ENCODE data around the gene PANX2. TPM values are rescaled to one million over a fixed set of nuclear protein-coding genes. Genes with fewer than 3 reads are reported as not detected.

Gene PANX2
- total and polyA plus RNA-seq, 2 of the 13 experiments (the other 11 are each of a cell fraction or from before 2014, with no cell fraction given) = 0.15 to 1.1 TPM

GRCh38 chr22:50148991-50149721 lies 21.4 kb upstream of the PANX2 start:
- FAIRE-seq = peak; percentile 26
- Histone ChIP-seq H2AFZ (ENCODE audit: low read length) (no peak overlapping the region), H3K4me1 (ENCODE audit: insufficient read depth, low read length) (peaks cover 70% of the 10 kb centered on the region), H4K20me1 (ENCODE audit: insufficient read depth, low read length) (no peaks in the 10 kb centered on the region), H3K36me3 (replicated peaks in 1 of 2; ENCODE audit: control insufficient read depth in 1 of 2, insufficient read depth in 2 of 2, low read length in 2 of 2) (no peaks in the 10 kb centered on the region), H3K4me2 (ENCODE audit: low read depth, low read length) (peak overlapping the region; percentile 55; the same call in 1 of the 2 replicates), H3K9me3 (ENCODE audit: low read length) (no peaks in the 10 kb centered on the region), H3K27ac (ENCODE audit: extremely low read length, insufficient read depth, low read length) (no peak overlapping the region), H3K79me2 (ENCODE audit: insufficient read depth, low read length) (no peaks in the 10 kb centered on the region), H3K27me3 (ENCODE audit: control insufficient read depth in 1 of 2, insufficient read depth in 2 of 2, low read length in 2 of 2) (peaks cover 0 to 43% of the 10 kb centered on the region in 2 experiments; a peak in 4 of 5 replicates), H3K4me3 (replicated peaks in 1 of 3; ENCODE audit: insufficient read depth in 1 of 3, low read depth in 2 of 3, low read length in 3 of 3) (no peak overlapping the region; a peak in 1 of 6 replicates), H3K9ac (ENCODE audit: insufficient read depth, low read depth, low read length) (no peak overlapping the region)
- POLR2A ChIA-PET = no interaction called here
- BruUV-seq (replicated peaks) = no TSS peak
- CTCF ChIA-PET (ENCODE audit: low intra/inter-chr PET ratio, low total read pairs) = interaction anchor here (1.1 to 4.3 kb wide), 4 partner anchors 58 to 88 kb away, joined by 3 to 39 read pairs (median 4); no protein-coding TSS in a partner anchor
- WGBS (ENCODE audit: low lambda C conversion rate) = 24% methylated on average over 9 of the region's 22 CpGs
- in situ Hi-C loops (cut with HindIII; ENCODE audit: extremely low pct_ligation_motif_present, low pct_unique_long_range_greater_than_20kb) (loop anchor here (5.0 kb wide), 1 partner anchor 58 kb away; no protein-coding TSS in a partner anchor), intact Hi-C loops (cut with micrococcal nuclease; ENCODE audit: unreplicated experiment) (loop anchor here (1.0 to 5.0 kb wide), 3 partner anchors 47 to 382 kb away; no protein-coding TSS in a partner anchor)
- DNase-seq (ENCODE audit: low spot score) = peak; percentile 46
- peak; percentile 37 for ATAC-seq
- TF ChIP-seq ZC3H4 (CRISPR knock-in tag; IDR thresholded peaks at IDR 0.05; ENCODE audit: borderline replicate concordance) (no peak), ZMYM3 (CRISPR knock-in tag; IDR thresholded peaks at IDR 0.05) (no peak), ZNF773 (CRISPR knock-in tag; IDR thresholded peaks at IDR 0.05; ENCODE audit: borderline replicate concordance) (no peak), RAD21 (CRISPR knock-in tag; IDR thresholded peaks at IDR 0.05) (peak; percentile 92), KDM2A (CRISPR knock-in tag; IDR thresholded peaks at IDR 0.05; ENCODE audit: borderline replicate concordance, low read depth) (peak; percentile 39; the same call in 1 of the 2 replicates), ETV5 (CRISPR knock-in tag; IDR thresholded peaks at IDR 0.05; ENCODE audit: borderline replicate concordance) (peak; percentile 11; the same call in 1 of the 2 replicates), MIER3 (CRISPR knock-in tag; IDR thresholded peaks at IDR 0.05; ENCODE audit: borderline replicate concordance) (peak; percentile 19; the same call in 1 of the 2 replicates), KDM4B (CRISPR knock-in tag; IDR thresholded peaks at IDR 0.05) (no peak), ZFP62 (CRISPR knock-in tag; IDR thresholded peaks at IDR 0.05) (no peak), STAG1 (CRISPR knock-in tag; IDR thresholded peaks at IDR 0.05) (peak; percentile 84), ZNF431 (CRISPR knock-in tag; IDR thresholded peaks at IDR 0.05; ENCODE audit: borderline replicate concordance, low read depth) (0 out of 2 replicates have a peak, but pooled peaks have one; percentile 35), ELF3 (CRISPR knock-in tag; IDR thresholded peaks at IDR 0.05) (no peak), ARID5B (CRISPR knock-in tag; IDR thresholded peaks at IDR 0.05) (0 out of 2 replicates have a peak, but pooled peaks have one; percentile 19), PLRG1 (conservative IDR thresholded peaks at IDR 0.05) (no peak), MTA1 (CRISPR knock-in tag; IDR thresholded peaks at IDR 0.05; ENCODE audit: borderline replicate concordance) (peak; percentile 28; the same call in 1 of the 2 replicates)
- TF ChIP-seq, protein P1, sequence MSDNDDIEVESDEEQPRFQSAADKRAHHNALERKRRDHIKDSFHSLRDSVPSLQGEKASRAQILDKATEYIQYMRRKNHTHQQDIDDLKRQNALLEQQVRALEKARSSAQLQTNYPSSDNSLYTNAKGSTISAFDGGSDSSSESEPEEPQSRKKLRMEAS (IDR thresholded peaks at IDR 0.05) = no peak
- TF ChIP-seq, protein P2, sequence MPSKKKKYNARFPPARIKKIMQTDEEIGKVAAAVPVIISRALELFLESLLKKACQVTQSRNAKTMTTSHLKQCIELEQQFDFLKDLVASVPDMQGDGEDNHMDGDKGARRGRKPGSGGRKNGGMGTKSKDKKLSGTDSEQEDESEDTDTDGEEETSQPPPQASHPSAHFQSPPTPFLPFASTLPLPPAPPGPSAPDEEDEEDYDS (CRISPR knock-in tag; IDR thresholded peaks at IDR 0.05) = peak; percentile 25; the same call in 1 of the 2 replicates

Measured in HepG2 (cell line).